ENCODE data around the gene RAB8B.

RAB8B gene

DNA sequence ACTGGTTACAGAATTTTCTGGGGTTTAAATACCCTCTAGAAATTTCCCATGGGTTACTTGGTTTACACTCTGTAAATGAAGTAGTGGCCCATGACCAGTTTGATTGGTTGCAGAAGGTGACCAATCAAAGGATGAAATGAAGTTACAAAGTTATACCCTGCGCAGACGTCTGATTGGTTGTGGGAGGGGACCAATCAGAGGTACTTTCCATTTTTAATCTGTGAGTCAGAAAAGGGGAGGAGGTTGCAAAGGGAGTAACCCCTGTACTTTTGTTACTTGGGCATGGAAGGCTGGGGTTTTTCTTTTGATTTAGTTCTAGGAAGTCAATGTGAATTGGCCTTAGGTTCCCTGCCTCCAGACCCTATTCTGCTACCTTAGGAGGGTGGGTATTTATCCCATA, 69.3 kb downstream of the RAB8B start:
- DNase-seq, result no peak
- no peak for TF ChIP-seq CTCF (IDR thresholded peaks at IDR 0.05; ENCODE audit: low read depth, low read length)
- Histone ChIP-seq H3K27me3 (ENCODE audit: insufficient read depth, low read depth, severe bottlenecking) (no peaks in the 10 kb centered on the region), H3K4me3 (ENCODE audit: low read depth, low read length) (no peak overlapping the region), H3K27ac (no peak overlapping the region), H3K9me3 (ENCODE audit: severe bottlenecking) (no peaks in the 10 kb centered on the region), H3K36me3 (peaks cover 11% of the 10 kb centered on the region)

GRCh38 chr15:63260791-63261190, 71.4 kb downstream of the RAB8B start:
- no peak overlapping the region for H3K4me3 ChIP-seq (ENCODE audit: low read depth, low read length)
- no peak overlapping the region for H3K27ac ChIP-seq
- H3K9me3 ChIP-seq (ENCODE audit: severe bottlenecking), result no peaks in the 10 kb centered on the region
- no peak for DNase-seq
- peaks cover 11% of the 10 kb centered on the region for H3K36me3 ChIP-seq
- no peaks in the 10 kb centered on the region for H3K27me3 ChIP-seq (ENCODE audit: insufficient read depth, low read depth, severe bottlenecking)
- no peak for TF ChIP-seq CTCF (IDR thresholded peaks at IDR 0.05; ENCODE audit: low read depth, low read length)

DNA sequence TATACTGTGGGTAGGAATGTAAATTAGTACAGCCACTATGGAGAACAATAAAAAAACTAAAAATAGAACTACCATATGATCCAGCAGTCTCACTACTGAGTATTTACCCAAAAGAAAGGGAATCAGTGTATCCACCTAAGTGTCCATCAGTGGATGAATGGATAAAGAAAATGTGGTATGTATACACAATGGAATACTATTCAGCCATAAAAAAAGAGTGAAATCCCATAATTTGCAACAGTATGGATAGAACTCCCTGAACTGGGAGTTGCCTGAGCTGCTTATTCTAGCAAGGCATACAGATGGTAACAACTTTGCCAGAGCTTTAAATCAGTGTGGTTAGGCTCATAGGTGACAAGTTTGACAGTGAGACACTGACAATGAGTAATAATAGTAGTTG, 71.9 kb downstream of the RAB8B start:
- TF ChIP-seq CTCF (IDR thresholded peaks at IDR 0.05; ENCODE audit: low read depth, low read length), result no peak
- no peaks in the 10 kb centered on the region for H3K9me3 ChIP-seq (ENCODE audit: severe bottlenecking)
- H3K4me3 ChIP-seq (ENCODE audit: low read depth, low read length), result no peak overlapping the region
- DNase-seq, result no peak
- peaks cover 11% of the 10 kb centered on the region for H3K36me3 ChIP-seq
- no peaks in the 10 kb centered on the region for H3K27me3 ChIP-seq (ENCODE audit: insufficient read depth, low read depth, severe bottlenecking)
- H3K27ac ChIP-seq, result no peak overlapping the region

GRCh38 chr15:63263519-63263918, 74.1 kb downstream of the RAB8B start:
- Histone ChIP-seq H3K36me3 (peaks cover 11% of the 10 kb centered on the region), H3K9me3 (ENCODE audit: severe bottlenecking) (no peaks in the 10 kb centered on the region), H3K4me3 (ENCODE audit: low read depth, low read length) (no peak overlapping the region), H3K27me3 (ENCODE audit: insufficient read depth, low read depth, severe bottlenecking) (no peaks in the 10 kb centered on the region), H3K27ac (no peak overlapping the region)
- DNase-seq, result no peak
- no peak for TF ChIP-seq CTCF (IDR thresholded peaks at IDR 0.05; ENCODE audit: low read depth, low read length)

DNA sequence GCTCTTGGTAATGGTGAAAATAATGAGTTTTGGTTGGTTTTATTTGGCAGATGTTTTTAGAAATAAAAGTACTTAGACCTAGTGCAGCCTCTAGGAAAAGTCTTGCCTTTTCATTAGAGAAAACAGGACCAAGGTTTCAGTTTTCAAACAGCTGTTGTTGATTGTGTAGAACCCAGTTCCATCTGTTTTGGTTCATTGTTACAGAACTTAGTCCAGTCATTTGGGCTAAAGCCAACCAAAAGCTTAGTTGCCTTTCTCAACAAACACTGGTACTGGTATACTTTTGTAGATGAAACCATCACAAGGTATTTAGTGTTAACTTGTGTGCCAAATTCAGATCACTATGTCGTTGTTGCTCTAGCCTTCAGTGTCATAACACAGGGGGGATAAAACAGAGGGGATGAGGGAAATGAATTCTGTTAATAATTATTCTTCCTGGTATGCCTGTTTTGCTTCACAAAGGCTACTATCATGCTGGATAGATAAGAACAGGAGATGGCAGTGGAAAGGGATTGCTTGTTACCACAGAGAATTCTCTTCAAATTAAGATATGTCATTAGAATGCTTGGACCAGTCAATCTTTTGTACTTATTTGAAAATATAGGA, 75.4 kb downstream of the RAB8B start:
- Histone ChIP-seq H3K27ac (no peak overlapping the region), H3K27me3 (ENCODE audit: insufficient read depth, low read depth, severe bottlenecking) (no peaks in the 10 kb centered on the region), H3K4me3 (ENCODE audit: low read depth, low read length) (no peak overlapping the region), H3K36me3 (peaks cover 11% of the 10 kb centered on the region), H3K9me3 (ENCODE audit: severe bottlenecking) (no peaks in the 10 kb centered on the region)
- no peak for DNase-seq
- TF ChIP-seq CTCF (IDR thresholded peaks at IDR 0.05; ENCODE audit: low read depth, low read length), result no peak

- H3K4me3 ChIP-seq (ENCODE audit: low read depth, low read length), result no peak overlapping the region
- H3K27me3 ChIP-seq (ENCODE audit: insufficient read depth, low read depth, severe bottlenecking), result no peaks in the 10 kb centered on the region
- no peaks in the 10 kb centered on the region for H3K9me3 ChIP-seq (ENCODE audit: severe bottlenecking)
- no peak overlapping the region for H3K27ac ChIP-seq
- no peak for DNase-seq
- H3K36me3 ChIP-seq, result no peaks in the 10 kb centered on the region
- TF ChIP-seq CTCF (IDR thresholded peaks at IDR 0.05; ENCODE audit: low read depth, low read length), result no peak
These were observed 85.0 kb downstream of the RAB8B start for GRCh38 chr15:63274427-63274826.

All from WERI-Rb-1 (cell line).